ENCODE measurements around the gene STIM1.

The STIM1 gene

GRCh38 chr11:3922056-3922455, 66.6 kb downstream of the STIM1 start:
- Histone ChIP-seq H3K27ac (ENCODE audit: low read depth, low read length) (no peak overlapping the region), H3K27me3 (ENCODE audit: low read length) (no peaks in the 10 kb centered on the region), H3K36me3 (ENCODE audit: low read length) (no peaks in the 10 kb centered on the region), H3K4me3 (ENCODE audit: insufficient read depth, low read length, poor library complexity, severe bottlenecking) (no peak overlapping the region), H3K9me3 (ENCODE audit: insufficient read depth, low read length) (no peaks in the 10 kb centered on the region), H3F3A (ENCODE audit: insufficient read depth) (peaks cover 12% of the 10 kb centered on the region; the same call in 1 of the 2 replicates), H3K4me2 (ENCODE audit: low read depth, low read length, poor library complexity, severe bottlenecking) (no peak overlapping the region), H2AFZ (ENCODE audit: low read depth, low read length, severe bottlenecking) (no peak overlapping the region), H3K9me2 (replicated peaks; ENCODE audit: insufficient read depth, low read length) (no peaks in the 10 kb centered on the region), H3K79me2 (ENCODE audit: insufficient read depth, low read length) (no peaks in the 10 kb centered on the region), H4K20me1 (ENCODE audit: low read depth, low read length) (peaks cover 8% of the 10 kb centered on the region; the same call in 1 of the 2 replicates), H3K9ac (ENCODE audit: low read length) (no peak overlapping the region)
- no peak for TF ChIP-seq EZH2phosphoT487 (conservative IDR thresholded peaks at IDR 0.05; ENCODE audit: low read length)
- TF ChIP-seq, protein P1, sequence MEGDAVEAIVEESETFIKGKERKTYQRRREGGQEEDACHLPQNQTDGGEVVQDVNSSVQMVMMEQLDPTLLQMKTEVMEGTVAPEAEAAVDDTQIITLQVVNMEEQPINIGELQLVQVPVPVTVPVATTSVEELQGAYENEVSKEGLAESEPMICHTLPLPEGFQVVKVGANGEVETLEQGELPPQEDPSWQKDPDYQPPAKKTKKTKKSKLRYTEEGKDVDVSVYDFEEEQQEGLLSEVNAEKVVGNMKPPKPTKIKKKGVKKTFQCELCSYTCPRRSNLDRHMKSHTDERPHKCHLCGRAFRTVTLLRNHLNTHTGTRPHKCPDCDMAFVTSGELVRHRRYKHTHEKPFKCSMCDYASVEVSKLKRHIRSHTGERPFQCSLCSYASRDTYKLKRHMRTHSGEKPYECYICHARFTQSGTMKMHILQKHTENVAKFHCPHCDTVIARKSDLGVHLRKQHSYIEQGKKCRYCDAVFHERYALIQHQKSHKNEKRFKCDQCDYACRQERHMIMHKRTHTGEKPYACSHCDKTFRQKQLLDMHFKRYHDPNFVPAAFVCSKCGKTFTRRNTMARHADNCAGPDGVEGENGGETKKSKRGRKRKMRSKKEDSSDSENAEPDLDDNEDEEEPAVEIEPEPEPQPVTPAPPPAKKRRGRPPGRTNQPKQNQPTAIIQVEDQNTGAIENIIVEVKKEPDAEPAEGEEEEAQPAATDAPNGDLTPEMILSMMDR (IDR thresholded peaks at IDR 0.05; ENCODE audit: insufficient read depth, low read length, poor library complexity, severe bottlenecking), result no peak

DNA sequence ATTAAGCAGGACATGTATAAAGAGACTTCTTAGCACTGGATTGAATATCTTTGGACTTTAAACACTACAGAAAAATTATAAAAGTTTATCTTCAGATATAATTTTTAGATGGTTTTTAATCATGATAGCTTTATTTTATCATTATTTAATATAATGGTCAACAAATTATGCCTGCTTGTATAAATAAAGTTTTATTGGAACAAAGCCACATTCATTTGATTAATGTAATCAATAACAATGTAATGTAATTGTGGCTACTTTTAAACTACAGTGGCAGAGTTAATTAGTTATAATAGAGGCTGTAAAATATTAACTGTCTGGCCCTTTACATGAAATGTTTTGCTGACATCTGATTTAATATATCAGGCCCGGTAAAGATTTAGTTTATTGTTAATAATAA, 70.0 kb downstream of the STIM1 start:
- H3K4me3 ChIP-seq (ENCODE audit: insufficient read depth, low read length, poor library complexity, severe bottlenecking), result no peak overlapping the region
- TF ChIP-seq, protein P1 (IDR thresholded peaks at IDR 0.05; ENCODE audit: insufficient read depth, low read length, poor library complexity, severe bottlenecking), result no peak
- TF ChIP-seq EZH2phosphoT487 (conservative IDR thresholded peaks at IDR 0.05; ENCODE audit: low read length), result no peak
- no peaks in the 10 kb centered on the region for H3K9me2 ChIP-seq (replicated peaks; ENCODE audit: insufficient read depth, low read length)
- H3F3A ChIP-seq (ENCODE audit: insufficient read depth), result 0 out of 2 replicates have a peak, but pooled peaks cover 8% of the 10 kb centered on the region
- H3K27ac ChIP-seq (ENCODE audit: low read depth, low read length), result no peak overlapping the region
- H3K9ac ChIP-seq (ENCODE audit: low read length), result no peak overlapping the region
- no peaks in the 10 kb centered on the region for H3K36me3 ChIP-seq (ENCODE audit: low read length)
- H3K79me2 ChIP-seq (ENCODE audit: insufficient read depth, low read length), result no peaks in the 10 kb centered on the region
- H2AFZ ChIP-seq (ENCODE audit: low read depth, low read length, severe bottlenecking), result no peak overlapping the region
- H3K27me3 ChIP-seq (ENCODE audit: low read length), result no peaks in the 10 kb centered on the region
- H3K9me3 ChIP-seq (ENCODE audit: insufficient read depth, low read length), result no peaks in the 10 kb centered on the region
- H3K4me2 ChIP-seq (ENCODE audit: low read depth, low read length, poor library complexity, severe bottlenecking), result no peak overlapping the region
- H4K20me1 ChIP-seq (ENCODE audit: low read depth, low read length), result peaks cover 8% of the 10 kb centered on the region

DNA sequence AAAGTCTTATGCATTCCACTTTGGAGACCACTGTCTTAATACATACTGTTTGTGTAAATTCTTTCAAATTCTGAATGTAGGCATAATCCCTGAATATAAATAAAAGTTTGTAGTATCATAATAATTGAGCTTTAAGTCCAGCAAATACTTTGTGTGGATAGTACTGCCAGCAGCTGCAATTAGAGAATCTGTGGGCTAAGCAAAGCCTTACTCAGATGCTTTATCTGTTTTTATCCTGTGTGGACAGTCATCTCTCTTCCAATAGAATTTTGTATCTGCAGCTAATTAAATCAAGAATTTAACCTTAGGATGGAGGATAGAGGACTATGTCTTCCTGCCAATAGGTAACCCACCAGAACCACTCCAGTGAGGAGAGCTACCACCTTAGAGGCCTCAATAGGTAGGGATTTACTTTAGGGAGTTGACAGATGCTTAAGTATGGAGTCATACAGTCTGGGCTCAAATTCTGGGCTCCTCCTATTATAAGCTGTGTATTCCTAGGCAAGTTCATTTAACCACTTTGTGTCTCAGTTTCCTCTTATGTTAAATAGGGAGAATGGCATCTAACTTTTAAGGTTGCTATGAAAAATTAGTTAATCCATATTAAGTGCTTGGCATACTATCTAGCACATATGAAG, 71.1 kb downstream of the STIM1 start:
- Histone ChIP-seq H3K4me2 (ENCODE audit: low read depth, low read length, poor library complexity, severe bottlenecking) (no peak overlapping the region), H3K9me2 (replicated peaks; ENCODE audit: insufficient read depth, low read length) (no peaks in the 10 kb centered on the region), H3K9ac (ENCODE audit: low read length) (no peak overlapping the region), H3K4me3 (ENCODE audit: insufficient read depth, low read length, poor library complexity, severe bottlenecking) (no peak overlapping the region), H2AFZ (ENCODE audit: low read depth, low read length, severe bottlenecking) (no peak overlapping the region), H3K27ac (ENCODE audit: low read depth, low read length) (no peak overlapping the region), H3K79me2 (ENCODE audit: insufficient read depth, low read length) (no peaks in the 10 kb centered on the region), H3K36me3 (ENCODE audit: low read length) (no peaks in the 10 kb centered on the region), H4K20me1 (ENCODE audit: low read depth, low read length) (peaks cover 8% of the 10 kb centered on the region), H3K9me3 (ENCODE audit: insufficient read depth, low read length) (no peaks in the 10 kb centered on the region), H3K27me3 (ENCODE audit: low read length) (no peaks in the 10 kb centered on the region), H3F3A (ENCODE audit: insufficient read depth) (0 out of 2 replicates have a peak, but pooled peaks cover 7% of the 10 kb centered on the region)
- no peak for TF ChIP-seq EZH2phosphoT487 (conservative IDR thresholded peaks at IDR 0.05; ENCODE audit: low read length)
- TF ChIP-seq, protein P1 (IDR thresholded peaks at IDR 0.05; ENCODE audit: insufficient read depth, low read length, poor library complexity, severe bottlenecking), result no peak

Data from SU-DHL-6 (cell line).